Endometrial microvascular endothelial cells (primary cell): ENCODE results near the gene DUXB. TPM values are rescaled to one million over a fixed set of nuclear protein-coding genes. Genes with fewer than 3 reads are reported as not detected.

Source experiments
- in situ Hi-C: cut with HindIII; loops from 2 replicates; pipeline ENCODE4 v1.10.0; 2017; ENCODE audit warnings: low sequenced_read_pairs, low pct_unique_long_range_greater_than_20kb; ENCODE audit errors: inconsistent ontology term
- total RNA-seq: library from RNA; depleted of rRNA; stranded (reverse); fragments of >200 nt; gene quantifications from one replicate; pipeline ENCODE4 v1.2.3, GENCODE V29; 2015; ENCODE audit errors: inconsistent ontology term

DUXB gene, protein sequence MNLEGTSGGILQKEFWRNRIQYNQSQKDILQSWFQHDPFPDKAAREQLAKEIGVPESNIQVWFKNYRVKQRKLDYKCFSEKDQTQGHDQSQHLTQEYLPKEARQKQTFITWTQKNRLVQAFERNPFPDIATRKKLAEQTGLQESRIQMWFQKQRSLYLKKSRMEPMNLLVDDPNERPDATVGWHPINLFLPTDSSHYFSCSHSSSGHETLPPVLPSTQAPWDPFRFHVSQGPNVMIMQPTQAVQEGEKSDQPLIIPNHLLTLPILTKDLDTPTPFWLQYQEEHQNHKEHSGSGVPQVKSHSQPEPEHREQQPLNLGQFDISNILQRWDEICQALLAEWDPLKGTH
- not detected for total RNA-seq

DNA sequence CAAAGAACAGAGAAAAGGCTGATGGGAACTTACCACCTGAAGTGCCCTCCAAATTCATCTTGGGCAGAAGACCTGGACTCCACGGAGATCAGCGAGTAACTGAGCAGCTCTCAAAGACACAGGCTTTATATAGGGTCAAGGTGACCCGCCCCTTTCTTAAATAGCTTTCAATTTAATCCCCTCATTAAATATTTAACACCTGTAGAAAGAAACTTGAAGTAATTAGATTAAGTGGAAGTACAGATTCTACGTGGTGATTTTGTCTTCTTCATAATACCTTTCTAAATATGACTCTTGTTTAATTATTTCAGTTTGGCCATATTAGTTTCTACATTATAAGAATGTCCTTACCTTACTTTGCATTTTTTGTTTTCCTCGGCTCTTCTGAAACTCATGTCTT is at the start of gene DUXB:
TSS of gene DUXB (minus strand) at position 101 of the 400 bp plus-strand sequence. CDS start at position 58, 43 bp downstream.
- in situ Hi-C loops = no loop called here

DNA sequence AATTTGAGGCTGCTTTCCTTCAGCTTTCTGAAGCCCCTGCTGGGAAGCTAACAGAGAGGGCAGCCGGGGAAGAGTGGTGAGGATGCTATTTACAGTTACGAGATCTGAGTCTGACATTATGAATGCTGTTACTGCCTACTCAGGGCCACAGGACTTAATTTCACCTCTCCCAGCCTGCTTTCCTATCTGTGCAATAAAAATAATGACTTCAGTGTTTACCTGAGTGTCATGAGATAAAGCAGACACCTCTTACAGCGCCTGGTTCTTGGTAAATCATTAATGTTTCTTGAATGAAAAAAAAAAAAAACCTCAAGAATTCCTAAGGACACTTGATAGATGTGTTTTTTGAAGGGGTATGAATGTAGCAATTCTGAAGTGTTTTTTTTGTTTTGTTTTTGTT is 49.3 kb upstream of the DUXB start:
- in situ Hi-C loops = no loop called here

DNA sequence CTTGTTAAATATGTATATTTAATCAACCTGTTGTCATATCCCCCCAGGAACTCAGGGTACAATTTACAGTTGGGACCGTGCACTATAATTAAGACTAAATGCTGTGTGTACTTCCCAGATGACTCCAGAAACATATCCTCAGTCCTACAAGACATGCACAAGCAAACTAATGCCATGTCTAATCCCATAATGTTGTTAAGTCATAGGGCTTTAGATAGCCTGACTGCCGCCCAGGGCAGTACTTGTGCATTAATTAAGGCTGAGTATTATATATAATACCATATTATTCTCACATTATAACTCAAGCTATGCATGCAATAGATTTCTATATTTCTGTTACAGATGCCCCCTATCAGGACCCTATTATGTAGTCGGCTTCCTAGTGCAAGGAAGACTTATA is 45.1 kb upstream of the DUXB start:
- in situ Hi-C loops = no loop called here

DNA sequence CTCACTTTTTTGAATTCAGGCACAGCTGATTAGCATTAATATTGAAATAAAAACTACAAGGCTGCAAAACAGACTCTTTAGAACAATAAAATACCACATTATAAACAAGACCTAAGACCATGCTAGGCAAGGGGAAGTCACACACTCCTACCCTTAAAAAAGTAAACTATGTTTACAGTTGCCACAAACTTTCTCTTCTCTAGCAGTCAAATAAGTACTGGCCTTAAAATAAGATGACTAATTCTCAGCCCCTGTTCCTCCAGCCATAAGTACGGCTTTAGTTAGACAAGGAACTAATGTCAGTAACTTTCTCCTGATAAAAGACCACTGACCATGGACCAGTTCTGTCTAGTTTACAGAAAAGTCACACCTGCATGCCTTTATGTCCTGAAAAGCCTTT is 44.6 kb upstream of the DUXB start:
- in situ Hi-C loops = no loop called here

DNA sequence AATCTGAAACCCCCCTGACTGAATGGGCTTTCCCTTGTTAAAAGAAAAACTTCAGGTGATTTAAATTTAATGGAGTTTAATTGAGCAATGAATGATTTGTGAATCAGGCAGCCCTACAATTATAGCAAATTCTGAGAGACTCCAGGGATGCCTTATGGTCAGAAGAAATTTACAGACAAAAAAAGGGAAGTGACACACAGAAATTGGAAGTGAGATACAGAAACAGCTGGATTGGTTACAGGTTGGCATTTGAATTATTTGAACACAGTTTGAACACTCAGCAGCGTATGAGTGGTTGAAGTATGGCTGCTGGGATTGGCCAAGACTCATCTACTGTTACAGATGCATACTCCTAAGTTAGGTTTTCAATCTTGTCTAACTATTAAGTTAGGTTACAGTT is 44.0 kb upstream of the DUXB start:
- in situ Hi-C loops = no loop called here

DNA sequence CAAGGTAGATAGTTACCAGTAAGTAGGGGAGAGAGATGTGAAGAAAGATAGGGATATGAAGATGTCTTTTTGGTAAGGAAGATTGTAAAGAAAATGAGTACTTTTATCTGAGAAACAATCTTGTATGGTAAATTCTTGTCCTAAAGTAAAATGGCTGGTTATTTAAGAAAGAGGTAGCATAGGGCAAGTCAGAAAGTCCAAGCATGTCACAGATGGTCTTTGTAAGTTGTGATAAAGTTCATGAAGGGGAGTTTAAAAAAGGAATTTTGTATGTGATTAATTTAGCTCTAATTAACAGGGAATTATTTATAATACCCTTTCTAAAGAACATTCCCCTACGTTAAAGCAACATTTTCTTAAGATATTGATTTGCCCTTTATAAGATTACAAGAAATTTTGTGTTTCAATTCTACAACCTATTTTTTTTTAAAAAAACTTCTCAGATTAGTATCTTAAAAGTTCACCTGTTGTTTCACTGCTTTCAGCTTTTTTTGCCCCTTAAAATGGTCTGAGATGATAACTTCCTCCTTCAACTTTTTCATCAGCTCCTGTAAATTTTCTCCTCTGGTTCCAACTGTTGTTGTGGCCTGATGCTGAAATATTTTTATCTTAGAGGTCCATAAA is 41.3 kb upstream of the DUXB start:
- in situ Hi-C loops = no loop called here

DNA sequence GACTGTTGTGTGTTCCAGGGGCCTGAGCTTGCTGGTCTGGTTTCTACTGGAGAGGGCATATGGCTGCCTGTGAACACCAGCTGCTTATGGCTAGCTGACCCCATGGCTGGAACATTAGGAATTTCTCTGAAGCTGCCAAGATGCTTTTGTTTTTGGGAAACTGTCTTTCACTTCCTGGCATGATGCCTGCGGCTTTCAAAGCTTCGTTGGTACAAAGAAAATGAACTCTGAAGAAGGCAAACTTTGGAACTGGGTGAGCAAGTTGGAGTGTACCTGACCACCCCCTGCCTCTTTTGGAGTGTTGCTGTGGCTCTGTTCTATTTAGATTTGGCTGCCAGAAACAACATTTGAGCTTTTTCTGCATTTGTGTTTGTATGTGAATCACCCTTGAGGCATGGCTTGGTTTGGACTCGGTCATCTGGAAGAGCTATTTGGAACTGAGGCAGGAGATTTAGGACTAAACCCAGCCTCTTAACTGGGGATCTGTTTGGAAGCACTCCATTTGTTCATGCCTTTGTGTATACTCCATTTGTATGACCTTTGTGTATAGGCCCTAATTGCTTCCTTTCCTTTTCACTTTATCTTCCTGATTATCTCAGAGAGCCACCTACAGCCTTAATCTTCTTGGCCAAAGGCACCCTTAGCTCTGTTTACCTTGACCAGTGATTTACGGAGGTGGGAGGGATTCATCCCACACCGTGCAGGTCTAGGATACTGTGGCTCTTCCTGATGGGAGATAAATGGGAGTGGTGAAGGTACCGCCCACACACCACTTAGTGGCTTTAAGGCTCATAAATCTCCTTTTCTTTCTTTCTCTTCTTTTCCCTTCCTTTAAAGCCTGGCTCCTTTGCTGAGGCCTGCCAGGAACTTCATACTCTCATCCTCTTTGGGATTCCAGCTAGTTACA is 32.3 kb upstream of the DUXB start:
- in situ Hi-C loops = no loop called here

DNA sequence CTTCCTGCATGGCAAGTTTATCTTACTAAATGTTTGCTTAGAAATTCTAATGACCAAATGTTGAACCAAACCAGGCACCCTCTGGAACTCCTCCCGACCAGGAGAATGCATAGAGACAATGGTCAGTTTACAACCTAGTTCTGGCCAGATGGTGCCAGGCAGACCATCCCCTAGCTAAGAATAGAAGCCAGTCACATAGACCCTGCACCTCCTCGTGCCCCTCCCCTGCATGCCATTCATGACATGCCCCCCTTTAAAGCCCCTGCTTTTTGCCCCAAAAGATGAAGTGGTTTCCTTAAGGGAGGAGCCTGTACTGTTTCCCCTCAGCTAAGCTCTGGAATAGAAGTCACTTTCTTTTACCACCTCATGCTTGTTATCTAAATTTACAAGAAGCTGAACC is 31.6 kb upstream of the DUXB start:
- in situ Hi-C loops = no loop called here

DNA sequence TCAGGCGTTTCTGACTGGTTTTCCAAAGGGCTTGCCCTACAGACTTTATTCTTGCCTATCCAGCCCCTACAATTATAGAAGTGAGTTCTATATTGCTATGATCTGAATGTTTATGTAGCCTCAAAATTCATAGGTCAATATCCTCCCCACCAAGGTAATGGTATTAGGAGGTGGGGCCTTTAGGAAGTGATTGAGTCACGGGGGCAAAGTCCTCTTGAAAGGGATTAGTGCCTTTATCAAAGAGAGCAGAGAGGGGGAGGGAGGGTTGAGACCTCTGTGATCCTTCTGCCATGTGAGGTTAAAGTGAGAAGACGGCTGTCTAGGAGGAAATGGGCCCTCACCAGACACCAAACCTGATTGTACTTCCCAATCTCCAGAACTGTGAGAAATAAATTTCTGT is 26.0 kb upstream of the DUXB start:
- in situ Hi-C loops = no loop called here

DNA sequence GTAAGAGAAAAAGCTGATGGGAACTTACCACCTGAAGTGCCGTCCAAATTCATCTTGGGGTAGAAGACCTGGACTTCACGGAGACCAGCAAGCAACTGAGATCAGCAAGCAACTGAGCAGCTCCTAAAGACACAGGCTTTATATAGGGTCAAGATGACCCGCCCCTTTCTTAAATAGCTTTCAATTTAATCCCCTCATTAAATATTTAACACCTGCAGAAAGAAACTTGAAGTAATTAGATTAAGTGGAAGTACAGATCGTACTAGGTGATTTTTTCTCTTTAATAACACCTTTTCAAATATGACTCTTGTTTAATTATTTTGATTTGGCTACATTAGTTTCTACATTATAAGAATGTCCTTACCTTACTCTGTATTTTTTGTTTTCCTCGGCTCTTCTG is 25.1 kb upstream of the DUXB start, which contains the start of gene CPHXL:
TSS of gene CPHXL (minus strand) at position 101 of the 400 bp plus-strand sequence. CDS start at position 53, 48 bp downstream.
- in situ Hi-C loops = no loop called here

DNA sequence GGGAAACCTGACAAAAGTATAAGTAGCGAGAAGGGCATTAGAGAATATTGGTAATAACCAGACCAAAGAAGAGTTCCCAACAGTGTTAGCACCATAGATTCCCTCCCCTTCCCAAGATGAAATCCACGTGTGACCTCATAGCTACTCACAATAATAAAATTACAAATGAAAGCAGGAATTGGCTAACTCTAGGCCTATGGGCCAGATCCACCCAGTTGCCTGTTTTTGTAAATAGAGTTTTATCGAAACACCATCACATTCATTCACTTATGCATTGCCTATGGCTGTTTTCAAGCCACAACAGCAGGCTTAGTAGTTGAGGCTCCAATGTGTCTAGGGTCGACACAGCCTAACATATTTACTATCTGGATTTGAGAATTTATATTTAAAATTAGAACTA is 17.2 kb upstream of the DUXB start:
- in situ Hi-C loops = no loop called here

DNA sequence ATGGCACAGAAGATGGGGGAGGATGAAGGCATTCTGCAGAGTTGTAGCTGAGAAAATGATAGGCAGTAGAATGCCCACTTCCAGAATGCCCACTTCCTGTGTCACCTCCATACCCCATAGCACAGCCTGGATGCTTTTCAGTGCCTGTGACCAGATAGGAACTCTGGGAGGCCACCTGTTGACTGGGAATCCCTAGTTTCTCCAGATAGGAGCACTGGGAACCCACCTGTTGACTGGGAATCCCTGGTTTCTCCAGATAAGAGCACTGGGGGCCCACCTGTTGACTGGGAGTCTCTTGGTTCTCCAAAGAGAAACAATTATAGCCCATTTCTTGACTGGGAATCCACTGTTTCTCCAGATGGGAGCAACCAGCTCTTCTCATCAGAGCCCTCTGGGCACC is 13.4 kb upstream of the DUXB start:
- in situ Hi-C loops = no loop called here

DNA sequence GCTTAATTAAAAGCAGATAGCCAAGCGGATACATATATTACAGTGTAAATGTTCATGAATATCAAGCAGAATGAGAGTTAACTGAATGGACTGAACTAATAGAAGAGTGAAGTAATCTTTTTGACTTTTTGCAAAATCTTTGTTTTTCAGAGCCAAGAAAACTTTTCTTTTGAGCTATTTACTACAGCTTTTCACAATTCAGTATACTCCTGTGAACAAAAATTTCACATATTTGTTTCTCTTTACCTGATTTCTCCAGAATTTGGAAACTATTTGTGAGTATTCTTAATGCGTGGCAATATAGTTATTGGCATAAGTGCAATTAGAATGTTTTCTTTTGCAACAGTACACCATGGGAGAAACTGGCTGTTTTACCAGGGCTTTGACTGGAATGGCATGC is 9.1 kb upstream of the DUXB start:
- in situ Hi-C loops = no loop called here

DNA sequence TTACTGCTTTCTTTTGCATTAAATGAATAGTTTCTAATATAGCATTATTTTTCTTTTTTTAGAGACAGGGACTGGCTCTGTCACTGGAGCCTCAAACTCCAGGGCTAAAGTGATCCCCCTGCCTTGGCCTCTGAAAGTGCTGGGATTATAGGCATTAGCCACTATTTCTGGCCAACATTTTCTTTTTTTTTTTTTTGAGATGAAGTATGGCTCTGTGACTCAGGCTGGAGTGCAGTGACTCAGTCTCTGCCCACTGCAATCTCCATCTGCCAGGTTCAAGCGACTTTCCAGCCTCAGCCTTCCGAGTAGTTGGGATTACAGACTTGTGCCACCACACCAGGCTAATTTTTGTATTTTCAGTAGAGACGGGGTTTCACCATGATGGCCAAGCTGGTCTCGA is 2.0 kb upstream of the DUXB start:
- in situ Hi-C loops = no loop called here

DNA sequence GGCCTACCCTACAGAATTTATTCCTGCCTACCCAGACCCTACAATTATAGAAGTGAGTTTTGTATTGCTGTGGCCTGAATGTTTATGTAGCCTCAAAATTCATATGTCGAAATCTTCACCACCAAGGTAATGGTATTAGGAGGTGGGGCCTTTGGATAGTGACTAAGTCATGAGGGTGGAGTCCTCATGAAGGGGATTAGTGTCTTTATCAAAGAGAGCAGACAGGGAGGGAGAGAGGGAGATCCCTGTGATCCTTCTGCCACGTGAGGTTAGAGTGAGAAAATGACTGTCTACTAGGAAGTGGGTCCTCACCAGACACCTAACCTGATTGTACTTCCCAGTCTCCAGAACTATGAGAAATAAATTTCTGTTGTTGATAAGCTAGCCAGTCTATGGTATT is 981 bp upstream of the DUXB start:
- in situ Hi-C loops = no loop called here

DNA sequence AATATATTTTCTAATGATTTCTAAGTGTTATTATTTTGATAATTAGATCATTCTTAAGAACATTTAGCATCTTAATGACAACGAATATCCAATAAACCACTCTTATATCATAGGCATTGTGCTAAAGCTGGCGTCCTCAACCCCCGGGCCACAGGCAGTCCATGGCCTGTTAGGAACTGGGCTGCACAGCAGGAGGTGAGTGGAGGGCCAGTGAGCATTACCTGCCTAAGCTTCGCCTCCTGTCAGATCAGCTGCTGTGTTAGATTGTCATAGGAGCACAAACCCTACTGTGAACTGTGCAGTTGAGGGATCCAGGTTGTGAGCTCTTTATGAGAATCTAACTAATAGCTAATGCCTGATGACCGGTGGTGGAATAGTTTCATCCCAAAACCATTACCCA is 3.7 kb downstream of the DUXB start:
- in situ Hi-C loops = no loop called here

DNA sequence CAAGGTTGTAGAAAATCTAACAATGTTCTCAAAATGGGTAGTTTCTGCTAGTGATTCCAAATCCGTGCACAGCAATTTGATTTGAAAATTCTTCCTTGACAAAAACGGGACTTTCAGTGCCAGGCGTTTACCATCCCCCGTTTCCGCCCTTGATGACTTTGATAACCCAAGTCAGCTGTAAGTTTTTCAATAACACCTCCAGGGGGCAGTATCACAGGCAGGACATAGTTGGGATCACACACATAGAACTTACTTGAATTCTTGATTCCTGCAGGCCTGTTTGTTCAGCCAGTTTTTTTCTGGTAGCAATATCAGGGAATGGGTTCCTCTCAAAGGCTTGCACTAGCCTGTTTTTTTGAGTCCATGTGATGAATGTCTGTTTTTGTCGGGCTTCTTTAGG is 5.6 kb downstream of the DUXB start:
- in situ Hi-C loops = no loop called here

DNA sequence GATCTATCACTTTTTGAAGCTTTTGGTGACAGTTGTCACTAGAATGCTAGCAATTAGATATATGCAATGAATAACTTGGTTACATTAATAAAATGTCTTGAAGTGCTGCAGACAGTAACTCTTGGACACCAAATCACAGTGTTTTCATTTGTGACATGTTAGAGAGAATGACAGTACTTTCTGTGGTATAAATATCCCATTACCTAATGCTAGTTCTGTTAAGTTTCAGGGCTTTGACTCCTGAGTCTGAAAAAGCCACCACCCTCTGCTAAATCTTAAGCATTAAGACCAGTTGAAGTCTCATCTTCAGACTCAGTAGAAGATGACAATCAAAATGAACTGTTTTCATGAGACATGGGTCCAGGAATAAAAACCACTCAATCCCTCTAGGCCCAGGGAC is 13.9 kb downstream of the DUXB start:
- in situ Hi-C loops = no loop called here

DNA sequence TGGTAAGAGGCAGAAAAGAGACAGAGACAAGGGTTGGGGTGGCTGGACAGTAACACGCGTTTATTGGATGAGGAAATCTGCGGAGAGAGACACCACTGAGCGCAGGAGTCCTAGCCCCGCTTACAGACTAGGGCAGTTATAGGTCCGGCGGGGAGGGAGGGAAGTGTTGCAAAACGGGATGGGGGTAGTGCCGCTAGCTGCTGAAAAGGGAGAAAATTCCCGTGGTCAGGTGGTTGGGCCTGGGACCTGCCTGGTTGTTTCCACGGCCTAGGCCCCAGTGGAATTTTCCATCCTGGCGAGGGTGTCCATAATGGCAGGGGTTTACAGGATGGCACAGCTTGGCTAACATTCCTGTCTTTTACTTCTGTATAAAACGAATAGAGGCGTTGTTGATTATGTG is 19.0 kb downstream of the DUXB start:
- in situ Hi-C loops = no loop called here

DNA sequence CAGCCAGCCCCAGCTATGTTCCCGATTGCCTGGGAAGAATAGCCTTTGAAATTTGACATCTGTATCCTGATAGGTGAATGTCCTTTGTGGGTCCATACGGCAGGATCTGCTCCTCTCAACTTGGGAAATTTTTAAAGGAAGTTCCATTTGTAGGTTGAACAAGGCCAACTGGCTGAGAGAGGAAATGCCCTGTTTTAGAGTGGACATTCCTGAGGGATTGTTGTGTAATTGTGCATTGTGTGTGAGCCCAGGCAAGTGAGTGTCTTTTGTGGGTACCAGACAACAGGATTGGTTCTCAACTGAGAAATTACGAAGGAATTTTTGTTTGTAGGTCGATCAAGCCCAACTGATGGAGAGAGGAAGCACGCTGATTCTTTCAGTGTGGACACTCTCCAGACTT is 21.9 kb downstream of the DUXB start:
- in situ Hi-C loops = no loop called here
